22Rv1 (cell line): ENCODE results near the gene RGS16.

Experiments
- CTCF ChIP-seq: fragments of 450-650 bp; IDR thresholded peaks from 2 replicates; pipeline ENCODE4 v1.5.1; 2017; ENCODE audit warnings: mild to moderate bottlenecking
- ZFX ChIP-seq: fragments of 450-650 bp; IDR thresholded peaks from 2 replicates; pipeline ENCODE4 v1.6.1; 2017; ENCODE audit warnings: antibody characterized with exemption, borderline replicate concordance

GRCh38 chr1:182621906-182622305, 17.7 kb upstream of the RGS16 start:
- no peak for TF ChIP-seq CTCF
- no peak for TF ChIP-seq ZFX
